Measurements from ENCODE around the gene MAGI2.

GRCh38 chr7:78433421-78433820 lies 1020.0 kb downstream of the MAGI2 start:
- TF ChIP-seq EZH2 (IDR thresholded peaks at IDR 0.05; ENCODE audit: insufficient read depth, low read length) (no peak), CTCF (IDR thresholded peaks at IDR 0.05; ENCODE audit: insufficient read depth, low read depth, low read length) (no peak)

All from astrocyte (in vitro differentiated cells and primary cell).